GM21786 (cell line): ENCODE results near the gene SFXN5.

Experiments
- ATAC-seq: cut with Tn5 transposase; IDR thresholded peaks from one replicate; pipeline ENCODE4 v1.9.1; 2021; ENCODE audit not compliant: unreplicated experiment

SFXN5 gene

GRCh38 chr2:73053316-73054114 lies 18.0 kb downstream of the SFXN5 start:
- no peak for ATAC-seq

- ATAC-seq = no peak
Measured at GRCh38 chr2:73050121-73050545, 21.4 kb downstream of the SFXN5 start.

GRCh38 chr2:73043929-73044832 lies 27.3 kb downstream of the SFXN5 start:
- no peak for ATAC-seq

- ATAC-seq = no peak
Measured at GRCh38 chr2:73043276-73043675, 28.2 kb downstream of the SFXN5 start.

- ATAC-seq = no peak
Measured at GRCh38 chr2:73037947-73038585, 33.4 kb downstream of the SFXN5 start.

- no peak for ATAC-seq
Measured at GRCh38 chr2:73036766-73037165, 34.7 kb downstream of the SFXN5 start.

GRCh38 chr2:73035899-73036711 lies 35.4 kb downstream of the SFXN5 start:
- ATAC-seq = no peak

- no peak for ATAC-seq
Measured at GRCh38 chr2:73034661-73035375, 36.7 kb downstream of the SFXN5 start.

- no peak for ATAC-seq
Measured at GRCh38 chr2:73033766-73034381, 37.6 kb downstream of the SFXN5 start.

GRCh38 chr2:73033142-73033765 lies 38.3 kb downstream of the SFXN5 start:
- no peak for ATAC-seq

GRCh38 chr2:73032702-73033097 lies 38.8 kb downstream of the SFXN5 start:
- no peak for ATAC-seq

GRCh38 chr2:73031725-73032701 lies 39.5 kb downstream of the SFXN5 start:
- ATAC-seq = no peak

- no peak for ATAC-seq
Measured at GRCh38 chr2:73031095-73031678, 40.3 kb downstream of the SFXN5 start.

- ATAC-seq = no peak
Measured at GRCh38 chr2:73028841-73029240, 42.7 kb downstream of the SFXN5 start.

- no peak for ATAC-seq
Measured at GRCh38 chr2:73027340-73027739, 44.2 kb downstream of the SFXN5 start.

- ATAC-seq = no peak
Measured at GRCh38 chr2:73023497-73023896, 48.0 kb downstream of the SFXN5 start.

- no peak for ATAC-seq
Measured at GRCh38 chr2:73022024-73022568, 49.4 kb downstream of the SFXN5 start.
